Measurements from ENCODE around the gene PIP4K2A. TPM values are rescaled to one million over a fixed set of nuclear protein-coding genes. Genes with fewer than 3 reads are reported as not detected.
"Not testable (repeated sequence)": the region's sequence is repeated elsewhere in the genome, so short reads cannot be mapped to it uniquely, and the experiment has no call there.

The PIP4K2A gene
- total RNA-seq (2014; rRNA removed), result 31.3 and 33.3 TPM in 2 replicates
- polyA plus RNA-seq (2012), result 21.6 TPM

GRCh38 chr10:22714479-22715289, at the start of gene PIP4K2A:
Gene PIP4K2A, minus strand, starts transcription at chr10:22714578. Its CDS starts 252 bp downstream, at chr10:22714326.
- DNase-seq (ENCODE audit: low read depth), result peak; percentile 62

- peak; percentile 21 for DNase-seq (ENCODE audit: low read depth)
Measured at GRCh38 chr10:22761569-22762220, 47.3 kb upstream of the PIP4K2A start.

- no peak for DNase-seq (ENCODE audit: low read depth)
Measured at GRCh38 chr10:22760025-22760424, 45.6 kb upstream of the PIP4K2A start.

GRCh38 chr10:22758867-22759266, 44.5 kb upstream of the PIP4K2A start:
- no peak for DNase-seq (ENCODE audit: low read depth)

DNA sequence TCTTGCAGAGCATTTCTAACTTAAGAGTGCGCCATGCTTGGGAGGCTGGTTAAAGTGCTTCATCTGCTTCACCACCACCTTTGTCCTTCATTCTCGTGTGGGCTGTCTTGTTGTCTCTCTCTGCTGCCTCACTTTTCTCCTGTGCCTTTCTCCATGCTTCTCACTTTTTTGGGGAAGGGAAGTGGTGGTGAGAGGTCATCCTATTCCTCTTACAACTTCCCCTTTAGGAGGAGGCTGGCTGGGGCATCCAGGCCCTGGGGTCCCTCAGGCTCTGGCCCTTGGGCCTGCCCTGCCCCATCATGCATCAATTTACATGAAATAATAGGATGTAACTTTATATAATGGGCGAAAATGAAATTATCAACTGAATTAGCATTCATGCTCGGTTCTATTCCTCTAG, 39.9 kb upstream of the PIP4K2A start:
- DNase-seq (ENCODE audit: low read depth), result no peak

GRCh38 chr10:22753786-22754185, 39.4 kb upstream of the PIP4K2A start:
- no peak for DNase-seq (ENCODE audit: low read depth)

- DNase-seq (ENCODE audit: low read depth), result no peak
Measured at GRCh38 chr10:22752272-22752889, 38.0 kb upstream of the PIP4K2A start.

- DNase-seq (ENCODE audit: low read depth), result peak; percentile 5
Measured at GRCh38 chr10:22750131-22750530, 35.8 kb upstream of the PIP4K2A start.

- not testable (repeated sequence) for DNase-seq (ENCODE audit: low read depth)
Measured at GRCh38 chr10:22744858-22745257, 30.5 kb upstream of the PIP4K2A start.

- no peak for DNase-seq (ENCODE audit: low read depth)
Measured at GRCh38 chr10:22742678-22743077, 28.3 kb upstream of the PIP4K2A start.

DNA sequence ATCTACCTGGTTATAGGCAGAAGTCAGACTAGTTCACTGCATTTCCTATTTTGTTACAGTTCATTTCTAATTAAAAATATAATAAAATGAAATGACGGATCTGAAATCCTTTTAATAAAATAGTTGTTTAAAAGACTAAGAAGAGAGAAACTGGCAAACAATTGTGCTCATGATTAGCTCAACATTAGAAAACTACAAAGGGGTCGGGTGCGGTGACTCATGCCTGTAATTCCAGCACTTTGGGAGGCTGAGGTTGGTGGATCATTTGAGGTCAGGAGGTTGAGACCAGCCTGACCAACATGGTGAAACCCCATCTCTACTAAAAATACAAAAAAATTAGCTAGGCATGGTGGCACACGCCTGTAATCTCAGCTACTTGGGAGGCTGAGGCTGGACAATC, 27.3 kb upstream of the PIP4K2A start:
- DNase-seq (ENCODE audit: low read depth), result peak; percentile 82

DNA sequence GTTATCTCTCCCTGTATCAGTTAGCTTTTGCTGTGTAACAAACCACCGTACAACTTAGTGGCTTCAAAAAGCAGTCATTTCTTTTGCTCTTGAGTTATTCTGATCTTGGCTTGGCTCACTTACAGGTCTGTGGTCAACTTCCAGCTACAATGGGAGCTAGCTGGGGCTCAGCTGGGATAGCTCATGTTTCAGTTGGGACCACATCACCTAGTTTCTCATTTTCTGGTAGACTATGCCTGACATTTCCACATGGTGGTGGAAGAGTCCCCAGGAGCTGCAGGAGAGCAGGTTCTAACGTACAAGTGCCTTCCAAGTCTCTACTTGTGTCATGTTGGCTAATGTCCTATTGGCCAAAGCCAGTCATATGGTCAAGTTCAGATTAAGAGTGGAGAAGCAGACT, 25.8 kb upstream of the PIP4K2A start:
- peak; percentile 70 for DNase-seq (ENCODE audit: low read depth)

GRCh38 chr10:22737587-22737986, 23.2 kb upstream of the PIP4K2A start:
- peak; percentile 68 for DNase-seq (ENCODE audit: low read depth)

DNA sequence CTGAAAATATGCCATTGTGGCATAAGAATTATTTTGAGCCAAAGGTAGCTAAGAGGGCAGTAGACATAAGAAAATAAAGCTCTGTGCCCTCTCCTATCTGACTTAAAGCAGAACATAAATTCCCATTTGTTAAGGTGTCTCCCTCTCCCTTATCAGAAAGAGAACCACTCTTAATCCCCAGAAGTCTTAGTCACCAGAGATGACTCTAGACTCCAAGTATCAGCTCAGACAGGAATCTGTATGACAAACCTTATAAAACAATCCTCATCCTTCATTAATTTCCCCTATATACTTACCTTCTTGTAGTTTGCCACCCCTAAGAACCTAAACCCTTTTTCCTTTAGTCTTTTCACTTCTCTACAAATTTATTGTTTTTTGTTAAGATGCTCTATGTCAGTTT, 21.8 kb upstream of the PIP4K2A start:
- peak; percentile 16 for DNase-seq (ENCODE audit: low read depth)

DNA sequence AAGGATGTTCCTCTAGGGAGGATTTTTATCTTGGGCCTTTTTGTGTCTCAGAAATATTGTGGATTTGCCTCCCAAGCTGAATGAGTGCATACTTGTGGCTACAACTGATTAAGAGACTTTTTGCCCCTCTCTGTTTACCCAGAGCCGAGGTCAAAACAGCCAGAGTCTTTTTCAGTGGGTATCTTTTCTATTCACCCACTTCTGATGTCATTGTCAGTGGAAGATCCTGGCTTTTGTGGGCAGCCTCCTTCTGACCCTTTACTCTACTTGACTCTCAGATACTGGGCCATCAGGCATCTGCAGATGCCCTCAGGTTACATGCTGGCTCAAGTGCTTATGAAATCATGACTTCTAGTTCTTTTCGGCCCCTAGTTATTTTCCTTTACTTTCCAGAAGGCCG, 19.6 kb upstream of the PIP4K2A start:
- DNase-seq (ENCODE audit: low read depth), result no peak

- DNase-seq (ENCODE audit: low read depth), result no peak
Measured at GRCh38 chr10:22727663-22728062, 13.3 kb upstream of the PIP4K2A start.

- no peak for DNase-seq (ENCODE audit: low read depth)
Measured at GRCh38 chr10:22727112-22727511, 12.7 kb upstream of the PIP4K2A start.

DNA sequence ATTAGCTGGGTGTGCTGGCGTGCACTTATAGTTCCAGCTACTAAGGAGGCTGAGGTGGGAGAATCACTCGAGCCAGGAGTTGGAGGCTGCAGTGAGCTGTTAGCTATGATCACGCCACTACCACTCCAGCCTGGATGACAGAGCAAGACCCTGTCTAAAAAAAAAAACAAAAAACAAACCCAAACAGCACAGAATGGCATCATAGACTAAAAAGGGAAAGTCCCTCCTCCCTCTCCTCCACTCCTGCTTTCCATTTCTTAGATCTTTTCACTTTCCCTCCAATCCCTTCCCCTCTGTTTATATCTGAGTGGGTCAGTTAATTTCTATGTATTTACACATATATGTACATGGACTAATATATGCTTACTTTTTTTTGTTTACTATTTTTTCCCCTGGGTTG, 10.4 kb upstream of the PIP4K2A start:
- DNase-seq (ENCODE audit: low read depth), result no peak

DNA sequence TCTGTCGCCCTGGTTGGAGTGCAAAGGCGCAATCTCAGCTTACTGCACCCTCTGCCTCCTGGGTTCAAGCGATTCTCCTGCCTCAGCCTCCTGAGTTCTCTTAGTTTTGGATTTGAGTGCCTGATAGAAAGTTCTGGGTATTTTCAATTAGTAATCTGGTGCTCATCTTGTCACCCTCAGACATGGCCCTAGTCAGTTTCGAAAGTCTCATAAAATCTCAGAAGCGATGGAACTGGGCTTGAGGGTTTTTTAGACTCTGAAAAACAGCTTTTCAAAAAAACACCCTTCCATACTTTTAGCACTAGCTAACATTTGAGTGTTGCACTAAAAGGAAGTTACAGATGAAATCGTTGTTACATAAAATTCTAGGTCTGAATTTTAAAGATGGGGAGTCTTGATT, 9.4 kb upstream of the PIP4K2A start:
- no peak for DNase-seq (ENCODE audit: low read depth)

- DNase-seq (ENCODE audit: low read depth), result no peak
Measured at GRCh38 chr10:22723343-22723779, 9.0 kb upstream of the PIP4K2A start.

- DNase-seq (ENCODE audit: low read depth), result no peak
Measured at GRCh38 chr10:22722626-22723169, 8.3 kb upstream of the PIP4K2A start.

- DNase-seq (ENCODE audit: low read depth), result no peak
Measured at GRCh38 chr10:22720667-22721066, 6.3 kb upstream of the PIP4K2A start.

Measured in LHCN-M2 (cell line).